Measurements from ENCODE around the gene COX7A2L. TPM values are rescaled to one million over a fixed set of nuclear protein-coding genes. Genes with fewer than 3 reads are reported as not detected.
"Not testable (repeated sequence)": the region's sequence is repeated elsewhere in the genome, so short reads cannot be mapped to it uniquely, and the experiment has no call there.

COX7A2L gene
- total RNA-seq, 4 donors from 2014 or later = 108 to 152 (median 126) TPM

GRCh38 chr2:42353792-42354429 lies 7.1 kb downstream of the COX7A2L start:
- ATAC-seq (ENCODE audit: low FRiP score) (no peak), DNase-seq (ENCODE audit: low spot score) (no peak)
- TF ChIP-seq CTCF (IDR thresholded peaks at IDR 0.05) = no peak

- TF ChIP-seq CTCF (IDR thresholded peaks at IDR 0.05) = no peak
- DNase-seq (ENCODE audit: low spot score) (no peak), ATAC-seq (ENCODE audit: low FRiP score) (no peak)
These were observed 9.2 kb downstream of the COX7A2L start for GRCh38 chr2:42351864-42352263.

GRCh38 chr2:42350434-42351063 lies 10.5 kb downstream of the COX7A2L start:
- no peak for DNase-seq (ENCODE audit: low spot score)
- TF ChIP-seq CTCF (IDR thresholded peaks at IDR 0.05) = no peak
- no peak for ATAC-seq (ENCODE audit: low FRiP score)

- ATAC-seq (ENCODE audit: low FRiP score) = no peak
- no peak for DNase-seq (ENCODE audit: low spot score)
- TF ChIP-seq CTCF (IDR thresholded peaks at IDR 0.05) = no peak
These were observed 12.8 kb downstream of the COX7A2L start for GRCh38 chr2:42348113-42348805.

- not testable (repeated sequence) for DNase-seq (ENCODE audit: low spot score); ATAC-seq (ENCODE audit: low FRiP score)
These were observed 13.5 kb downstream of the COX7A2L start for GRCh38 chr2:42347518-42347917.

- not testable (repeated sequence) for ATAC-seq (ENCODE audit: low FRiP score); DNase-seq (ENCODE audit: low spot score)
These were observed 14.2 kb downstream of the COX7A2L start for GRCh38 chr2:42346856-42347255.

- no peak for ATAC-seq (ENCODE audit: low FRiP score)
- no peak for DNase-seq (ENCODE audit: low spot score)
- no peak for TF ChIP-seq CTCF (IDR thresholded peaks at IDR 0.05)
These were observed 15.0 kb downstream of the COX7A2L start for GRCh38 chr2:42345986-42346385.

GRCh38 chr2:42342795-42343241 lies 18.2 kb downstream of the COX7A2L start:
- ATAC-seq (ENCODE audit: low FRiP score) (no peak), DNase-seq (ENCODE audit: low spot score) (no peak)
- TF ChIP-seq CTCF (IDR thresholded peaks at IDR 0.05) = no peak
